ENCODE measurements around the gene CHST6. TPM values are rescaled to one million over a fixed set of nuclear protein-coding genes. Genes with fewer than 3 reads are reported as not detected.

CHST6 gene
- total RNA-seq, 4 donors from 2014 or later: 0.52 to 4.4 TPM; not detected in 2

- H3K36me3 ChIP-seq: no peaks in the 10 kb centered on the region
- H3K27me3 ChIP-seq: no peaks in the 10 kb centered on the region
- no peak overlapping the region for H3K27ac ChIP-seq
- intact Hi-C loops (cut with DNase I; ENCODE audit: low total_unique reads): no loop called here
- TF ChIP-seq, protein P1, sequence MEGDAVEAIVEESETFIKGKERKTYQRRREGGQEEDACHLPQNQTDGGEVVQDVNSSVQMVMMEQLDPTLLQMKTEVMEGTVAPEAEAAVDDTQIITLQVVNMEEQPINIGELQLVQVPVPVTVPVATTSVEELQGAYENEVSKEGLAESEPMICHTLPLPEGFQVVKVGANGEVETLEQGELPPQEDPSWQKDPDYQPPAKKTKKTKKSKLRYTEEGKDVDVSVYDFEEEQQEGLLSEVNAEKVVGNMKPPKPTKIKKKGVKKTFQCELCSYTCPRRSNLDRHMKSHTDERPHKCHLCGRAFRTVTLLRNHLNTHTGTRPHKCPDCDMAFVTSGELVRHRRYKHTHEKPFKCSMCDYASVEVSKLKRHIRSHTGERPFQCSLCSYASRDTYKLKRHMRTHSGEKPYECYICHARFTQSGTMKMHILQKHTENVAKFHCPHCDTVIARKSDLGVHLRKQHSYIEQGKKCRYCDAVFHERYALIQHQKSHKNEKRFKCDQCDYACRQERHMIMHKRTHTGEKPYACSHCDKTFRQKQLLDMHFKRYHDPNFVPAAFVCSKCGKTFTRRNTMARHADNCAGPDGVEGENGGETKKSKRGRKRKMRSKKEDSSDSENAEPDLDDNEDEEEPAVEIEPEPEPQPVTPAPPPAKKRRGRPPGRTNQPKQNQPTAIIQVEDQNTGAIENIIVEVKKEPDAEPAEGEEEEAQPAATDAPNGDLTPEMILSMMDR (IDR thresholded peaks at IDR 0.05): no peak
- TF ChIP-seq POLR2A (IDR thresholded peaks at IDR 0.05): no peak
- no peak for DNase-seq
- H3K4me3 ChIP-seq: no peak overlapping the region
- H3K9me3 ChIP-seq: no peaks in the 10 kb centered on the region
- no peaks in the 10 kb centered on the region for H3K4me1 ChIP-seq
Measured at GRCh38 chr16:75535211-75535843, 40.1 kb upstream of the CHST6 start.

DNA sequence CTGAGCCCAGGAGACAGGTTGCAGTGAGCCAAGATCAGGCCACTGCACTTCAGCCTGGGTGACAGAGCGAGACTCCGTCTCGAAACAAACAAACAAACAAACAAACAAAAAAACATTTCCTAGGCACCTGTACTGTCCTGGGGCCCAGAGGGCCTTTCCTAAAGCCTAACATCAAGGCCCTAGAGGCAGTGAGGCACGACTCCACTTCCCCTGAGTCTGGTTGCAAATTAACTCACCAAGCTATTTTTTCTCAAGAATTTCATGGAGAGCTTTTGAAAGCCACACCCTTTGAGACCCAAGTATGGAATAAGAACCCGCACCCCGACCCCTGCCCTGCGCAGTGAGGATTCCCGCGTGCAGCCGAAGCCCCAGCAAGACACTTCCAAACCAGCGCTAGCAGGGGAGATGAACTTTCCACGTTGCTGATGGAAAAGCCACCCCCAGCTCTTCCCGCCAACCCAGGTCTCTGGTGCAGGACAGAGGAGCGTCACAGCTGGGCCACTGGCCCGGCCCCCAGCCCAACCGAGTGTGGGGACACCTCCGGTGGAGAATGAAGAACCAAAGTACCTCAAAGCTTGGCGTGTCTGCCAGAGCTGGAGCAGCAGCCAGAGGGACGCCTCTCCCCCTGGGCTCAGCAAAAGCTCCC, 39.4 kb upstream of the CHST6 start:
- DNase-seq: no peak
- H3K9me3 ChIP-seq: no peaks in the 10 kb centered on the region
- no peaks in the 10 kb centered on the region for H3K36me3 ChIP-seq
- no peak overlapping the region for H3K4me3 ChIP-seq
- TF ChIP-seq, protein P1 (IDR thresholded peaks at IDR 0.05): no peak
- intact Hi-C loops (cut with DNase I; ENCODE audit: low total_unique reads): no loop called here
- no peaks in the 10 kb centered on the region for H3K4me1 ChIP-seq
- no peak overlapping the region for H3K27ac ChIP-seq
- no peaks in the 10 kb centered on the region for H3K27me3 ChIP-seq

GRCh38 chr16:75532791-75533190, 37.5 kb upstream of the CHST6 start:
- Histone ChIP-seq H3K27me3 (no peaks in the 10 kb centered on the region), H3K4me3 (no peak overlapping the region), H3K27ac (no peak overlapping the region), H3K4me1 (no peaks in the 10 kb centered on the region), H3K9me3 (no peaks in the 10 kb centered on the region), H3K36me3 (no peaks in the 10 kb centered on the region)
- intact Hi-C loops (cut with DNase I; ENCODE audit: low total_unique reads): no loop called here
- TF ChIP-seq POLR2A (IDR thresholded peaks at IDR 0.05): no peak
- TF ChIP-seq, protein P1 (IDR thresholded peaks at IDR 0.05): no peak
- DNase-seq: no peak

GRCh38 chr16:75532142-75532765, 37.0 kb upstream of the CHST6 start:
- TF ChIP-seq, protein P1 (IDR thresholded peaks at IDR 0.05): no peak
- TF ChIP-seq POLR2A (IDR thresholded peaks at IDR 0.05): no peak
- H3K27me3 ChIP-seq: no peaks in the 10 kb centered on the region
- no peaks in the 10 kb centered on the region for H3K36me3 ChIP-seq
- intact Hi-C loops (cut with DNase I; ENCODE audit: low total_unique reads): no loop called here
- no peaks in the 10 kb centered on the region for H3K9me3 ChIP-seq
- no peak for DNase-seq
- H3K27ac ChIP-seq: no peak overlapping the region
- no peaks in the 10 kb centered on the region for H3K4me1 ChIP-seq
- H3K4me3 ChIP-seq: no peak overlapping the region

GRCh38 chr16:75529959-75530358, 34.7 kb upstream of the CHST6 start:
- DNase-seq: no peak

More at GRCh38 chr16:75529959-75530358, 34.7 kb upstream of the CHST6 start:
- Histone ChIP-seq H3K4me3 (no peak overlapping the region), H3K27me3 (no peaks in the 10 kb centered on the region), H3K4me1 (no peaks in the 10 kb centered on the region), H3K9me3 (no peaks in the 10 kb centered on the region), H3K27ac (no peak overlapping the region), H3K36me3 (no peaks in the 10 kb centered on the region)
- intact Hi-C loops (cut with DNase I; ENCODE audit: low total_unique reads): no loop called here
- TF ChIP-seq, protein P1 (IDR thresholded peaks at IDR 0.05): no peak
